Keratinocyte (primary cell): ENCODE data around the gene JDP2. TPM values are rescaled to one million over a fixed set of nuclear protein-coding genes. Genes with fewer than 3 reads are reported as not detected.

Source experiments
- DNase-seq: peaks from one replicate; pipeline ENCODE4 v3.0.0-alpha.2; 2011; ENCODE audit warnings: low read depth, missing footprints, low spot score
- FAIRE-seq: peaks from 2 replicates; lab custom pipeline; 2011; peaks lifted over from hg19 to GRCh38; lab: Jason Lieb, UNC
- H2AFZ ChIP-seq: 2 replicates; pipeline ENCODE4 v1.6.0; 2012; ENCODE audit warnings: low read length, control low read depth, inconsistent platforms; ENCODE audit not compliant: control insufficient read depth
- H3K27ac ChIP-seq: 2 replicates; pipeline ENCODE4 v1.5.1; 2011; ENCODE audit warnings: low read length; ENCODE audit not compliant: control insufficient read depth, insufficient read depth
- H3K27me3 ChIP-seq: 3 replicates; pipeline ENCODE4 v1.6.0; 2011; ENCODE audit warnings: low read length; ENCODE audit not compliant: control insufficient read depth, insufficient read depth; ENCODE audit errors: extremely low read depth
- H3K36me3 ChIP-seq, 2 experiments: 2 replicates in 1 of 2; 3 replicates in 1 of 2; pipeline ENCODE4 v1.5.1; 2011; ENCODE audit warnings: low read length in 2 of 2, mild to moderate bottlenecking in 1 of 2; ENCODE audit not compliant: control insufficient read depth in 2 of 2, insufficient read depth in 2 of 2; ENCODE audit errors: extremely low read depth in 1 of 2
- H3K4me1 ChIP-seq: 3 replicates; pipeline ENCODE4 v1.5.1; 2011; ENCODE audit warnings: low read length; ENCODE audit not compliant: control insufficient read depth, insufficient read depth; ENCODE audit errors: extremely low read depth
- H3K4me2 ChIP-seq: 3 replicates; pipeline ENCODE4 v1.6.0; 2011; ENCODE audit warnings: low read depth, low read length; ENCODE audit not compliant: control insufficient read depth, insufficient read depth; ENCODE audit errors: extremely low read depth
- H3K4me3 ChIP-seq, 3 experiments: fragments of 200-600 bp in 1 of 3; sonication (generic) in 1 of 3; 2 replicates in 2 of 3; 3 replicates in 1 of 3; pipeline ENCODE4 v1.5.1; 2011 to 2016; ENCODE audit warnings: low read length in 3 of 3, mild to moderate bottlenecking in 3 of 3, control low read depth in 2 of 3, inconsistent platforms in 1 of 3, low read depth in 1 of 3, mixed read lengths in 1 of 3, mixed run types in 1 of 3, moderate library complexity in 1 of 3; ENCODE audit not compliant: control insufficient read depth in 2 of 3, insufficient read depth in 2 of 3; ENCODE audit errors: extremely low read depth in 1 of 3
- H3K79me2 ChIP-seq: 2 replicates; pipeline ENCODE4 v1.6.0; 2012; ENCODE audit warnings: low read length; ENCODE audit not compliant: control insufficient read depth, insufficient read depth
- H3K9ac ChIP-seq: 3 replicates; pipeline ENCODE4 v1.6.0; 2011; ENCODE audit warnings: low read length; ENCODE audit not compliant: control insufficient read depth, insufficient read depth; ENCODE audit errors: extremely low read depth
- H3K9me1 ChIP-seq: 3 replicates; pipeline ENCODE4 v1.6.0; 2011; ENCODE audit warnings: low read length; ENCODE audit not compliant: control insufficient read depth, insufficient read depth; ENCODE audit errors: extremely low read depth
- H3K9me3 ChIP-seq: 2 replicates; pipeline ENCODE4 v1.5.1; 2012; ENCODE audit warnings: low read depth, low read length; ENCODE audit not compliant: control insufficient read depth
- H4K20me1 ChIP-seq: 3 replicates; pipeline ENCODE4 v1.6.0; 2011; ENCODE audit warnings: low read length; ENCODE audit not compliant: control insufficient read depth, insufficient read depth; ENCODE audit errors: extremely low read depth
- EZH2 ChIP-seq: IDR thresholded peaks from one replicate; pipeline ENCODE4 v1.6.1; 2012; ENCODE audit warnings: inconsistent platforms, mild to moderate bottlenecking, low read length, moderate library complexity
- dilution Hi-C: fragments of 300-500 bp; cut with MboI; formaldehyde crosslinking; loops from one replicate; pipeline ENCODE4 v1.7.0; 2020; ENCODE audit warnings: low sequenced_read_pairs; ENCODE audit not compliant: extremely low pct_ligation_motif_present
- polyA plus RNA-seq, 5 experiments: library from polyadenylated mRNA; depleted of rRNA in 3 of 5; stranded (reverse) in 3 of 5; stranded (forward) in 1 of 5; unstranded in 1 of 5; fragments of >200 nt; gene quantifications; 1 replicate in 1 of 5; 2 replicates in 3 of 5; 3 replicates in 1 of 5; pipeline versions ENCODE4 v1.2.1 to v1.2.3, GENCODE V29; 2011 to 2012; ENCODE audit warnings: missing spikeins in 2 of 5, low read depth in 1 of 5, low replicate concordance in 1 of 5
- TF ChIP-seq, protein P1 (sequence below), 3 experiments: IDR thresholded peaks in 1 of 3; conservative IDR thresholded peaks in 1 of 3; optimal IDR thresholded peaks in 1 of 3; 2 replicates in 2 of 3; 3 replicates in 1 of 3; pipeline versions ENCODE3 to v1.5.1; 2011; ENCODE audit warnings: low read length in 3 of 3, mild to moderate bottlenecking in 3 of 3, moderate library complexity in 2 of 3, control low read depth in 1 of 3, inconsistent platforms in 1 of 3; ENCODE audit not compliant: insufficient read depth in 2 of 3; ENCODE audit errors: extremely low read depth in 1 of 3

The JDP2 gene
- polyA plus RNA-seq, 1 donor (not counting 4 experiments of a cell fraction or from before 2014, with no cell fraction given), result 13.5 TPM

DNA sequence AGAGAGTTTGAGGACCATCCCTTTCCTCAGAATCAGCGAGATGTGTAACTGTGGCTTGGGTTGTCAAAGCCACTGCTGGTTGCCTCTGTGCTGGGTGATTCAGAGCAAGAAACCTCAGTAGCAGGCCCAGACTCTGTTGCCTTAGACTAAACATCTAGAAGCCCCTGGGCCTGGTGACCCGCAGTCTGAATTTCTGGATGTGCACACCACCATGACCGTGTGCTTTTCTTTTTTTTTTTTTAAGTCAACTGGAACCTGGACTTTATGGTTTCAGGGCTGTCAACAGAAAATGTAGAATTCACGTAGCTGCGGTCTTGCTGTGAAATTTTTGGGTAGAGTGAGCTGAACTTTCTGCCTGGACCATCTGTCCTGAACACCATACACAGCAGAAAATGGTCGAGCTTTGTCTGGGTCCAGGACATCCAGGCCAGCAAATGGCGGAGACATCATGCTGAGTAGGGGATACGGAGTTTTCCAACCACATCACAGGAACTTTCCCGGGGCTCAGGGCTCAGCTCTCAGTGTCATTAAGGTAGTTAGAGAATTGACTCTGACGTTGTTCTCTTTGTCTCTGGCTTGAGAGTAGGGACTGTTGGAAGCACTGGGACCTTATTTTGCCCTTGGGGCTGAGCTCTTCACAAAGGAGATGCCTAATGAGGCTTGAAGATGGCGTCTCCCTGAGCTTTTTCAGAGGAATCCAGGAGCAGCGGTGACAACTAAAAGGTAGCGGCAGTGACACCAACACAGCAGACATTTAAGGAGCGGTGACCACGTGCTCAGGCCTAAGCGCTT lies 71.5 kb downstream of the JDP2 start:
- Histone ChIP-seq H2AFZ (no peak overlapping the region), H3K9me1 (no peaks in the 10 kb centered on the region), H3K27ac (no peak overlapping the region), H3K79me2 (no peaks in the 10 kb centered on the region), H3K9me3 (no peaks in the 10 kb centered on the region), H3K27me3 (no peaks in the 10 kb centered on the region), H4K20me1 (no peaks in the 10 kb centered on the region), H3K9ac (no peak overlapping the region), H3K4me2 (no peak overlapping the region), H3K36me3 (no peaks in the 10 kb centered on the region), H3K4me1 (no peaks in the 10 kb centered on the region), H3K4me3 (no peak overlapping the region)
- dilution Hi-C loops, result no loop called here
- FAIRE-seq (no peak), DNase-seq (no peak)
- TF ChIP-seq, protein P1, sequence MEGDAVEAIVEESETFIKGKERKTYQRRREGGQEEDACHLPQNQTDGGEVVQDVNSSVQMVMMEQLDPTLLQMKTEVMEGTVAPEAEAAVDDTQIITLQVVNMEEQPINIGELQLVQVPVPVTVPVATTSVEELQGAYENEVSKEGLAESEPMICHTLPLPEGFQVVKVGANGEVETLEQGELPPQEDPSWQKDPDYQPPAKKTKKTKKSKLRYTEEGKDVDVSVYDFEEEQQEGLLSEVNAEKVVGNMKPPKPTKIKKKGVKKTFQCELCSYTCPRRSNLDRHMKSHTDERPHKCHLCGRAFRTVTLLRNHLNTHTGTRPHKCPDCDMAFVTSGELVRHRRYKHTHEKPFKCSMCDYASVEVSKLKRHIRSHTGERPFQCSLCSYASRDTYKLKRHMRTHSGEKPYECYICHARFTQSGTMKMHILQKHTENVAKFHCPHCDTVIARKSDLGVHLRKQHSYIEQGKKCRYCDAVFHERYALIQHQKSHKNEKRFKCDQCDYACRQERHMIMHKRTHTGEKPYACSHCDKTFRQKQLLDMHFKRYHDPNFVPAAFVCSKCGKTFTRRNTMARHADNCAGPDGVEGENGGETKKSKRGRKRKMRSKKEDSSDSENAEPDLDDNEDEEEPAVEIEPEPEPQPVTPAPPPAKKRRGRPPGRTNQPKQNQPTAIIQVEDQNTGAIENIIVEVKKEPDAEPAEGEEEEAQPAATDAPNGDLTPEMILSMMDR (optimal IDR thresholded peaks at IDR 0.05 in 1 of 3, IDR thresholded peaks at IDR 0.05 in 1 of 3, conservative IDR thresholded peaks at IDR 0.05 in 1 of 3; ENCODE audit: extremely low read depth in 1 of 3, insufficient read depth in 2 of 3, low read length in 3 of 3), result no peak
- no peak for TF ChIP-seq EZH2

GRCh38 chr14:75501080-75501479 lies 73.3 kb downstream of the JDP2 start:
- DNase-seq (no peak), FAIRE-seq (no peak)
- H3K4me1 ChIP-seq, result no peaks in the 10 kb centered on the region
- H3K9me1 ChIP-seq, result no peaks in the 10 kb centered on the region
- H3K27me3 ChIP-seq, result no peaks in the 10 kb centered on the region
- dilution Hi-C loops, result no loop called here
- no peak overlapping the region for H2AFZ ChIP-seq
- H3K27ac ChIP-seq, result no peak overlapping the region
- H3K36me3 ChIP-seq, result no peaks in the 10 kb centered on the region
- H3K9me3 ChIP-seq, result no peaks in the 10 kb centered on the region
- TF ChIP-seq, protein P1 (optimal IDR thresholded peaks at IDR 0.05 in 1 of 3, IDR thresholded peaks at IDR 0.05 in 1 of 3, conservative IDR thresholded peaks at IDR 0.05 in 1 of 3; ENCODE audit: extremely low read depth in 1 of 3, insufficient read depth in 2 of 3, low read length in 3 of 3), result no peak
- TF ChIP-seq EZH2, result no peak
- H3K4me3 ChIP-seq, result no peak overlapping the region
- H3K79me2 ChIP-seq, result no peaks in the 10 kb centered on the region
- no peak overlapping the region for H3K9ac ChIP-seq
- H4K20me1 ChIP-seq, result no peaks in the 10 kb centered on the region
- no peak overlapping the region for H3K4me2 ChIP-seq
